Inflammatory macrophage treated with lipopolysaccharide for 4 hours (primary cell): ENCODE results near the gene GLIPR1L1.
A peak's percentile ranks its signal among the peaks of the same experiment; 100 is the strongest.
"Not testable (repeated sequence)": the region's sequence is repeated elsewhere in the genome, so short reads cannot be mapped to it uniquely, and the experiment has no call there.

Experiments used
- DNase-seq: peaks from one replicate; pipeline ENCODE4 v3.0.0-alpha.2; 2020

Gene GLIPR1L1

GRCh38 chr12:75334384-75335030, at the start of gene GLIPR1L1:
Gene GLIPR1L1 (plus strand): TSS chr12:75334670. CDS start chr12:75334729, 59 bp downstream.
- peak; percentile 84 for DNase-seq

DNA sequence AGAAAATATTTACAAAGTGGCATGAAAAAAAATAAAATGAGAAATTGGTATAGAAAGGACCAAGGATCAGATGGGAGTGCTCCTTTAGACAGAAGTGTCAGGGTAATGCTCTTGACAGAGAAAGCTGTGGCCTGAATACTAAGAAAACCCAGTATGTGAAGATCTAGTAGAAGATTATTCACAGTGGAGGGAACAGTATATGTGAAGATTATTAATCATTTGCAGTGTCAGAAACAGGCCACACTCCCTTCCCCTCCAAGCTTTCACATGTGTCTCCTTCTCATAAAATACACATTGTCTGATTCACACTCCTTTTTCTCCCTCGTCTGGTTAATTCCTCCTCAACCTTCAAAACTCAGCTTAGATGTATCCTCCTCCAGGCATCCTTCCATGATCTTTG, 45.6 kb upstream of the GLIPR1L1 start:
- no peak for DNase-seq

GRCh38 chr12:75289753-75290152, 44.7 kb upstream of the GLIPR1L1 start:
- no peak for DNase-seq

DNA sequence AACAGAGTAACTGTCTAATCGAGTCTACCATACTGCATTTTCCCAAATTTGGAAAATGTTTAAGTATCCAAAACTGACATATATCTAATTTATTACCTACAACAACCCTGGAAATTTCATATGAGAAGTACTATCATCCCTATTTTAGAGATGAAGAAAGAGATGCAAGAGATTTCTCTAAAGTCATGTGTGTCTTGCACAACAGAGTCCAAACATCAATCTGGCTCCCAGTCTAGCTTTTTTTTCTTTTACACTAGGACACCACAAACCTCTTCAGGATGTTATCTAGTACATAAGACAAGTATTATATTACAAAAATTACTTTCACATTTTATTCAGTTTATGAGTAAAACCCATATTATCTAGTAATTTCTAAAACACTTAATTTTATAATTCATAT, 43.5 kb upstream of the GLIPR1L1 start:
- DNase-seq = no peak

DNA sequence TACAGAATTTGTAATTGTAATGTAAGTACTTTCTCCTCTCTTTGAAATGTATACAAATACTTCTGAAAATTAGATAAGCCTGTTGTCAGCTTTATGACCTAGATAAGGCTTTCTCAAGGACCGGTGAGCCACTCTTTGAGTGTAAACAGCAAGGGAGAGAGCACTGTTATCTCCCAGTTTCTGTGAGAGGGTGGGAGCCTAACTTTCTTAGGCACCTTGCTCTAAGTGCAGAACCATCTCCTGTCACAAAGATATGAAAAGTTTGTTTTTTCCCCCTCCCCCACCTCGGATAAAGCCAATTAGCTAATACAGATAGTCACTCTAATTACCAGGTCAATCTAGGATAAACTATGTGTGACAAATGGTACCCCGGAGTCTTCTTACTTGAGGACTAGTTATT, 40.1 kb upstream of the GLIPR1L1 start:
- DNase-seq = no peak

DNA sequence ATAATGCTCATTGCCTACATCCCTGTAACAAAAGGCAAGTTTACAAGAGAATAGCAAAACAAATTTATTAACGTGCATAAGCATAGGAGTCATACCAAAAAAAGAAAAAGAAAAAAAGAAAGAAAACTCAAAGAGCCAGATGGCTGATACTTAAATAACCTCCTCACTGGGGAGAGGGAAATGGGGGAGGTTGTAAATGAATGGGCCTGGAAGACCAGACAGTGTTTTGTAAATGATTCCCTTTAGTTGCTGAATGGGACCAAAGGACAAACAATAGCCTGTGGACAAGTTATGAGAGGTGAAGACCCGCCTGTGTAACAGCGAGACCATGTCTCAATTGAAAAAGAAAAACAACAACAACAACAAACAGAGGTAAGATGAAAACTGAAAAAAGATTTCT, 39.7 kb upstream of the GLIPR1L1 start:
- DNase-seq = no peak

DNA sequence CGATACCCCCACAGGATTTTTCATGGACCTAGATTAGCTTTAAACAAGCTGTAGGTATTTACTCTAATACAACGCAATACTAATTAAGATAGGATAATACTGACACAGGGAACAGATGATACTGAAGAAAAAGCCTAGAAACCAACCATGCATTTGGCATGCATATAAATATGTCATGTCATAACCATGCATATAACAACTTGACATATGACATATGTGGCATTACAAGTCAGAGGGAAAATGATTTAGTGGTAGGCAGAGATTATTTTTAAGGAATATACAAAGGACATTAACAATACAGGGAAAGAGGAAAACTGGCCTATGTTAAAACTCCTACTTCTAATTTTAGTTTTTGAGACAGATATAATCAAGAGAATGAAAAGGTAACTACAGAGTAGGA, 32.2 kb upstream of the GLIPR1L1 start:
- no peak for DNase-seq

- no peak for DNase-seq
Measured at GRCh38 chr12:75302781-75303180, 31.7 kb upstream of the GLIPR1L1 start.

- no peak for DNase-seq
Measured at GRCh38 chr12:75305412-75306332, 28.8 kb upstream of the GLIPR1L1 start.

GRCh38 chr12:75308279-75308678, 26.2 kb upstream of the GLIPR1L1 start:
- peak; percentile 12 for DNase-seq

- no peak for DNase-seq
Measured at GRCh38 chr12:75311369-75311768, 23.1 kb upstream of the GLIPR1L1 start.

DNA sequence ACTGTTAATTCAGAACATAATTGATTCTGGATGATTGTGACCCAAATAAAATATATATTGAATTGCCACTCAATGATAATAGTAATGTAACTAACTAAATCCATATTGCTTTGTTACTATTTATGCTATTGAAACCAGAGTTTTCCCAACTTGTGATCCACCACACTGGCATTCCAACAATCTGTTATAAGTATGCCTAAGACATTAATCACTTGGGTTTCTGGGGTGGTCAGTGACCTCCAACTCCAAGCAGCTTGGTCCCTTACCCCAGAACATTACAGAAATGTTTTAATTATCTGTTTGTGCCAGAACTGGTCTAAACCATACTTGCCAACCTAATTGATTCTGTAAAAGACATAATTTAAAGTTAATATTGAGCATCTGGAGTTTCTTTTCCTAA, 19.0 kb upstream of the GLIPR1L1 start:
- DNase-seq = no peak

- no peak for DNase-seq
Measured at GRCh38 chr12:75317784-75318183, 16.7 kb upstream of the GLIPR1L1 start.

GRCh38 chr12:75322464-75322863, 12.0 kb upstream of the GLIPR1L1 start:
- no peak for DNase-seq

GRCh38 chr12:75323663-75324062, 10.8 kb upstream of the GLIPR1L1 start:
- DNase-seq = no peak

DNA sequence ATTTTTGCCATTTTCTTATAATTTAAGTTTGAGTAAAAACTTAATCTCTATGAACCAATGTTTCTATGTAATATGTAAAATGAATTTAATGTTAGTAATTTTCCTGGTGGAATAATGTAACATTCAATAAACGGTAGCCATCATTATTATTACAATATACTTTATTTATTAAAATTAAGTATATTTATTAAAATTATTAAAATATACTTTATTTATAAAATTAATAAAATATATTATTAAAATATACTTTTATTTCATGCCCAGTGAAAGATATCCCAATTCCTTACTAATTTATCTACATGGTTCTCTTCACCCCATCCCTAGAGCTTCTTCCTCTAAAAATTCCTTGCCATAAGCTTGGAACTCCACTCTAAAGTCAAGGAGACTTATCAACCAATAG, 6.8 kb upstream of the GLIPR1L1 start:
- DNase-seq = no peak

GRCh38 chr12:75329918-75330826, 4.3 kb upstream of the GLIPR1L1 start, which contains the start of gene CAPS2:
Gene CAPS2 (minus strand): TSS chr12:75330324. CDS start chr12:75326498, 3,826 bp downstream.
- DNase-seq = peak; percentile 78

- peak; percentile 7 for DNase-seq
Measured at GRCh38 chr12:75337905-75338304, 3.4 kb downstream of the GLIPR1L1 start.

DNA sequence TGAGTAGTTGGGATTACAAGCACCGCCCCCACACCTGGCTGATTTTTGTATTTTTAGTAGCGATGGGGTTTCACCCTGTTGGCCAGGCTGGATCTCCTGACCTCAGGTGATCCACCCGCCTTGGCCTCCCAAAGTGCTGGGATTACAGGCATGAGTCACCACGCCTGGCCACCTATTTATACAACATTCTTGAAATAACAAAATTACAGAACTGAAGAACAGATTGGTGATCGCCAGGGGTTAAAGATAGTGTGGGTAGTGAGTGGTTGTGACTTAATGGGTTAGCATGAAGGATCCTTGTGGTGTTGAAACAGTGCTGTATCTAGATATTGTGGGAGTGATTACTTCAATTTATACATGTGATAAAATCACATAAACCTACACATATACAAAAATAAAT, 7.4 kb downstream of the GLIPR1L1 start:
- DNase-seq = no peak

- DNase-seq = no peak
Measured at GRCh38 chr12:75345531-75345930, 11.1 kb downstream of the GLIPR1L1 start.

DNA sequence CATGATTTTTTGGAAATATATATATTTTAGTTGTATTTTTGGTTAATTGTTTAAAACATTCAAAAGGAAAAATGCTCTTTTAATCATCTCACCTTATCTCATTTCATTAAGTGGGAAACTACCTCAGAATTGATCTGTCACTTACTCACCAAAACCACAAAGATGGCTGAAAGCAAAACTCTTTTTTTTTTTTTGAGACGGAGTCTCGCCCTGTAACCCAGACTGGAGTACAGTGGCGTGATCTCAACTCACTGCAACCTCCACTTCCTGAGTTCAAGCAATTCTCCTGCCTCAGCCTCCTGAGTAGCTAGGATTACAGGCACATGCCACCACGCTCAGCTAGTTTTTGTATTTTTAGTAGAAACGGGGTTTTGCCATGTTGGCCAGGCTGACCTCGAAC, 11.7 kb downstream of the GLIPR1L1 start:
- DNase-seq = not testable (repeated sequence)

DNA sequence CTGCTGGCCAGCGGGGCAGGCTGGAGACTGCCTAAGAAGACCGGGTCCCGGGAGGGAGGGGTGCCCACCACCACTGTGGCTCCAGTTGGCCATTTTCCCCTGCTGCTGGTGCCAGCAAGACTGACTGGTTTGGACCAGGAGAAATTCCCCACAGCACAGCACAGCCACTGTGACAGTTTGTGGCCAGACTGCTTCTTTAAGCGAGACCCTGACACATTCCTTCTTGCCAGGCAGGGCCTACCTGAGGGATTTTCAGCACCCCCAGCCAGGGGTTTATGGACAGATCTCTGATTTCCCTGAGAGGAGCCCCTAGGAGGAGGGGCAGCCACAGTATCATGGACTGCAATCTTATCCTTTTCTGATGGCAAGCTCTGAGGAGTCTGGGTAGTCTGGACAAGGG, 15.5 kb downstream of the GLIPR1L1 start:
- DNase-seq = no peak

GRCh38 chr12:75350413-75350812, 15.9 kb downstream of the GLIPR1L1 start:
- DNase-seq = no peak
